T-cell (primary cell): ENCODE results near the gene ARHGAP21. TPM values are rescaled to one million over a fixed set of nuclear protein-coding genes. Genes with fewer than 3 reads are reported as not detected.

Source experiments
- total RNA-seq, 35 experiments: library from RNA in 6 of 35; stranded (reverse) in 6 of 35; fragments of 120-200 nt in 1 of 35; gene quantifications; one replicate each; pipeline versions ENCODE4 v1.2.1 to v1.2.4 and lab custom pipeline; 2013 to 2026

Gene ARHGAP21
- total RNA-seq, 5 donors from 2014 or later (not counting 1 experiment from before 2014, with no cell fraction given) = 19.1 to 45.8 (median 26.1) TPM

Other genes starting within 250 kb of the ARHGAP21 start
- gene PRTFDC1, start 228.7 kb upstream of the ARHGAP21 start, total RNA-seq = 1 to 10 TPM in 1 of 5 donors, under 1 TPM in 4; 0.43 to 1.5 (median 0.76) TPM